ENCODE measurements around the gene VSIG2. TPM values are rescaled to one million over a fixed set of nuclear protein-coding genes. Genes with fewer than 3 reads are reported as not detected.

Gene VSIG2
- total and polyA plus RNA-seq, 10 of the 15 experiments (the other 5 are each of a cell fraction or from before 2014, with no cell fraction given) = 0.13 to 0.31 (median 0.15) TPM; not detected in 5

DNA sequence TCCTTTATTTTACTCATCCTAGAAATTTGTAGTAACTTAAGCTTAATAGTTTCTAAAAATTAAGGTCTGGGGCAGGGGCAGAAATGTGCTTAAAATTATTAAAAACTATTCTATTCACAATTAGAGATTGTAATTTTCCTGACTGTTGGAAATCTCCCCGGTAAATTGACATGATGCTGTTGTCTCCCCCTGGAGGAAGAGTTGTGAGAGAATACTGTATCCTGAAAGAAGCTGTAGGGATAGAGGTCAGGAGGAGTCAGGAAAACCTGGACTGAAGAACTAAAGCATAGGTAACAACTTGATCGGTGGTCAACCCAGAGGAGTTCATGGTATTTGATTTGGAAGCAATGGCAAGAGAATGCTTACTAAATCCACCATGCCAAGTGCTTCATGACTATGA lies 26.2 kb upstream of the VSIG2 start:
- RAD21 ChIA-PET (ENCODE audit: unreplicated experiment) = interaction anchor here (1.2 kb wide), 1 partner anchor 35 kb away, joined by 3 read pairs; no protein-coding TSS in a partner anchor
- intact Hi-C loops (cut with micrococcal nuclease; ENCODE audit: unreplicated experiment) = no loop called here
- WGBS (ENCODE audit: insufficient coverage, insufficient replicate concordance, low lambda C conversion rate, missing lambda C conversion rate) = 98% methylated on average over 2 of the region's 2 CpGs
- in situ Hi-C loops (cut with MboI) = no loop called here
- H3K27ac ChIP-seq (ENCODE audit: control insufficient read depth, insufficient read depth) = no peak overlapping the region
- SMC1A ChIA-PET (ENCODE audit: uncharacterized antibody, unreplicated experiment) = interaction anchor here (1.0 to 1.8 kb wide), 5 partner anchors 9 to 109 kb away, joined by 3 to 6 read pairs (median 4); no protein-coding TSS in a partner anchor
- ATAC-seq (no peak), FAIRE-seq (no peak), DNase-seq (ENCODE audit: low read depth, low spot score) (no peak)
- no peak for TF ChIP-seq IRF4 (IDR thresholded peaks at IDR 0.05; ENCODE audit: low read depth, low read length)
- TF ChIP-seq PML (IDR thresholded peaks at IDR 0.05; ENCODE audit: low read length) = no peak
- TF ChIP-seq RELA (IDR thresholded peaks at IDR 0.05; ENCODE audit: borderline replicate concordance, partially characterized antibody) = no peak
- TF ChIP-seq PAX5 (IDR thresholded peaks at IDR 0.05; ENCODE audit: borderline replicate concordance, low read depth, low read length) = no peak
- no peak for TF ChIP-seq RCOR1 (conservative IDR thresholded peaks at IDR 0.05; ENCODE audit: low read depth, low read length)
- no peak for TF ChIP-seq CREM (IDR thresholded peaks at IDR 0.05; ENCODE audit: low read depth)
- TF ChIP-seq BRCA1 (IDR thresholded peaks at IDR 0.05; ENCODE audit: low read depth, low read length) = no peak
- TF ChIP-seq HDAC2 (IDR thresholded peaks at IDR 0.05) = no peak
- TF ChIP-seq POLR2AphosphoS5 (IDR thresholded peaks at IDR 0.05; ENCODE audit: low read length) = no peak
- TF ChIP-seq, protein P1, sequence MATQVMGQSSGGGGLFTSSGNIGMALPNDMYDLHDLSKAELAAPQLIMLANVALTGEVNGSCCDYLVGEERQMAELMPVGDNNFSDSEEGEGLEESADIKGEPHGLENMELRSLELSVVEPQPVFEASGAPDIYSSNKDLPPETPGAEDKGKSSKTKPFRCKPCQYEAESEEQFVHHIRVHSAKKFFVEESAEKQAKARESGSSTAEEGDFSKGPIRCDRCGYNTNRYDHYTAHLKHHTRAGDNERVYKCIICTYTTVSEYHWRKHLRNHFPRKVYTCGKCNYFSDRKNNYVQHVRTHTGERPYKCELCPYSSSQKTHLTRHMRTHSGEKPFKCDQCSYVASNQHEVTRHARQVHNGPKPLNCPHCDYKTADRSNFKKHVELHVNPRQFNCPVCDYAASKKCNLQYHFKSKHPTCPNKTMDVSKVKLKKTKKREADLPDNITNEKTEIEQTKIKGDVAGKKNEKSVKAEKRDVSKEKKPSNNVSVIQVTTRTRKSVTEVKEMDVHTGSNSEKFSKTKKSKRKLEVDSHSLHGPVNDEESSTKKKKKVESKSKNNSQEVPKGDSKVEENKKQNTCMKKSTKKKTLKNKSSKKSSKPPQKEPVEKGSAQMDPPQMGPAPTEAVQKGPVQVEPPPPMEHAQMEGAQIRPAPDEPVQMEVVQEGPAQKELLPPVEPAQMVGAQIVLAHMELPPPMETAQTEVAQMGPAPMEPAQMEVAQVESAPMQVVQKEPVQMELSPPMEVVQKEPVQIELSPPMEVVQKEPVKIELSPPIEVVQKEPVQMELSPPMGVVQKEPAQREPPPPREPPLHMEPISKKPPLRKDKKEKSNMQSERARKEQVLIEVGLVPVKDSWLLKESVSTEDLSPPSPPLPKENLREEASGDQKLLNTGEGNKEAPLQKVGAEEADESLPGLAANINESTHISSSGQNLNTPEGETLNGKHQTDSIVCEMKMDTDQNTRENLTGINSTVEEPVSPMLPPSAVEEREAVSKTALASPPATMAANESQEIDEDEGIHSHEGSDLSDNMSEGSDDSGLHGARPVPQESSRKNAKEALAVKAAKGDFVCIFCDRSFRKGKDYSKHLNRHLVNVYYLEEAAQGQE (IDR thresholded peaks at IDR 0.05; ENCODE audit: low read depth, low read length) = no peak
- TF ChIP-seq ZZZ3 (IDR thresholded peaks at IDR 0.05; ENCODE audit: control insufficient read depth, insufficient read length, low read depth) = no peak
- TF ChIP-seq, protein P2, sequence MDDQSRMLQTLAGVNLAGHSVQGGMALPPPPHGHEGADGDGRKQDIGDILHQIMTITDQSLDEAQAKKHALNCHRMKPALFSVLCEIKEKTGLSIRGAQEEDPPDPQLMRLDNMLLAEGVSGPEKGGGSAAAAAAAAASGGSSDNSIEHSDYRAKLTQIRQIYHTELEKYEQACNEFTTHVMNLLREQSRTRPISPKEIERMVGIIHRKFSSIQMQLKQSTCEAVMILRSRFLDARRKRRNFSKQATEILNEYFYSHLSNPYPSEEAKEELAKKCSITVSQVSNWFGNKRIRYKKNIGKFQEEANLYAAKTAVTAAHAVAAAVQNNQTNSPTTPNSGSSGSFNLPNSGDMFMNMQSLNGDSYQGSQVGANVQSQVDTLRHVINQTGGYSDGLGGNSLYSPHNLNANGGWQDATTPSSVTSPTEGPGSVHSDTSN (IDR thresholded peaks at IDR 0.05; ENCODE audit: insufficient replicate concordance, low read depth, low read length) = no peak
- TF ChIP-seq EED (IDR thresholded peaks at IDR 0.05; ENCODE audit: low read depth) = no peak
- no peak for TF ChIP-seq RAD51 (IDR thresholded peaks at IDR 0.05)
- no peak for TF ChIP-seq BHLHE40 (IDR thresholded peaks at IDR 0.05; ENCODE audit: borderline replicate concordance in 1 of 2, low read depth in 2 of 2, low read length in 1 of 2)
- no peak for TF ChIP-seq POLR2A (IDR thresholded peaks at IDR 0.05; ENCODE audit: low read depth, low read length)
- H3K4me1 ChIP-seq (ENCODE audit: control insufficient read depth, insufficient read depth, low read length) = no peaks in the 10 kb centered on the region
- no peak overlapping the region for H3K9ac ChIP-seq (ENCODE audit: control insufficient read depth, insufficient read depth, low read length)
- H3K4me2 ChIP-seq (ENCODE audit: control insufficient read depth, insufficient read depth) = no peak overlapping the region
- H2AFZ ChIP-seq (ENCODE audit: control insufficient read depth, low read depth, low read length) = no peak overlapping the region
- CTCF ChIA-PET = interaction anchor here (1.0 to 2.7 kb wide), 8 partner anchors 9 to 134 kb away, joined by 4 to 23 read pairs (median 4); no protein-coding TSS in a partner anchor
- no peaks in the 10 kb centered on the region for H3K27me3 ChIP-seq (replicated peaks in 1 of 2; ENCODE audit: control insufficient read depth in 2 of 2, insufficient read depth in 2 of 2, low read length in 1 of 2)
- H4K20me1 ChIP-seq (ENCODE audit: control insufficient read depth, insufficient read depth) = no peaks in the 10 kb centered on the region
- H3K79me2 ChIP-seq (ENCODE audit: control insufficient read depth, insufficient read depth, low read length) = no peaks in the 10 kb centered on the region; the same call in 1 of the 2 replicates
- H3K9me3 ChIP-seq (replicated peaks; ENCODE audit: control insufficient read depth, insufficient read depth, low read length) = no peaks in the 10 kb centered on the region
- POLR2A ChIA-PET = interaction anchor here (0.7 to 1.6 kb wide), 2 partner anchors 20 to 27 kb away, joined by 3 read pairs; no protein-coding TSS in a partner anchor
- H3K36me3 ChIP-seq (ENCODE audit: control insufficient read depth in 2 of 2, insufficient read depth in 2 of 2, low read length in 1 of 2) = no peaks in the 10 kb centered on the region; a peak in 1 of 4 replicates
- BruUV-seq (replicated peaks) = no TSS peak
- no peak overlapping the region for H3K4me3 ChIP-seq
